ENCODE results near the gene C16orf96. TPM values are rescaled to one million over a fixed set of nuclear protein-coding genes. Genes with fewer than 3 reads are reported as not detected.

Gene C16orf96
- total RNA-seq, 2 donors from 2014 or later: 1.5 to 1.6 TPM

GRCh38 chr16:4515611-4516233, 40.4 kb upstream of the C16orf96 start:
- H3K36me3 ChIP-seq (ENCODE audit: control insufficient read depth, insufficient read depth, low read length): peaks cover 12% of the 10 kb centered on the region
- no peak for DNase-seq
- WGBS, 2 experiments (ENCODE audit: insufficient coverage in 1 of 2, insufficient read length in 1 of 2): 92 to 100% methylated on average over 4 to 5 of the region's 5 CpGs
- H3K9me3 Mint-ChIP-seq: no peaks in the 10 kb centered on the region
- H3K4me1 ChIP-seq (ENCODE audit: control insufficient read depth, insufficient read depth, low read length): no peaks in the 10 kb centered on the region
- H3K9ac ChIP-seq (ENCODE audit: extremely low read depth, low read length, poor library complexity, severe bottlenecking): no peak overlapping the region
- peaks cover 4% of the 10 kb centered on the region for H3K4me1 Mint-ChIP-seq
- H3K4me3 Mint-ChIP-seq: no peak overlapping the region
- H3K27me3 Mint-ChIP-seq (ENCODE audit: insufficient read depth): no peaks in the 10 kb centered on the region
- no peak overlapping the region for H3K4me3 ChIP-seq (ENCODE audit: low read length)
- no peaks in the 10 kb centered on the region for H3K27me3 ChIP-seq (ENCODE audit: control insufficient read depth, insufficient read depth, low read length, poor library complexity, severe bottlenecking)
- no peak overlapping the region for H3K27ac Mint-ChIP-seq
- TF ChIP-seq CTCF (conservative IDR thresholded peaks at IDR 0.05): no peak
- no peaks in the 10 kb centered on the region for H3K9me3 ChIP-seq (ENCODE audit: control insufficient read depth, low read length)
- H3K27ac ChIP-seq (ENCODE audit: low read depth, low read length): no peak overlapping the region
- H3K36me3 Mint-ChIP-seq (ENCODE audit: low read depth): peaks cover 13% of the 10 kb centered on the region

DNA sequence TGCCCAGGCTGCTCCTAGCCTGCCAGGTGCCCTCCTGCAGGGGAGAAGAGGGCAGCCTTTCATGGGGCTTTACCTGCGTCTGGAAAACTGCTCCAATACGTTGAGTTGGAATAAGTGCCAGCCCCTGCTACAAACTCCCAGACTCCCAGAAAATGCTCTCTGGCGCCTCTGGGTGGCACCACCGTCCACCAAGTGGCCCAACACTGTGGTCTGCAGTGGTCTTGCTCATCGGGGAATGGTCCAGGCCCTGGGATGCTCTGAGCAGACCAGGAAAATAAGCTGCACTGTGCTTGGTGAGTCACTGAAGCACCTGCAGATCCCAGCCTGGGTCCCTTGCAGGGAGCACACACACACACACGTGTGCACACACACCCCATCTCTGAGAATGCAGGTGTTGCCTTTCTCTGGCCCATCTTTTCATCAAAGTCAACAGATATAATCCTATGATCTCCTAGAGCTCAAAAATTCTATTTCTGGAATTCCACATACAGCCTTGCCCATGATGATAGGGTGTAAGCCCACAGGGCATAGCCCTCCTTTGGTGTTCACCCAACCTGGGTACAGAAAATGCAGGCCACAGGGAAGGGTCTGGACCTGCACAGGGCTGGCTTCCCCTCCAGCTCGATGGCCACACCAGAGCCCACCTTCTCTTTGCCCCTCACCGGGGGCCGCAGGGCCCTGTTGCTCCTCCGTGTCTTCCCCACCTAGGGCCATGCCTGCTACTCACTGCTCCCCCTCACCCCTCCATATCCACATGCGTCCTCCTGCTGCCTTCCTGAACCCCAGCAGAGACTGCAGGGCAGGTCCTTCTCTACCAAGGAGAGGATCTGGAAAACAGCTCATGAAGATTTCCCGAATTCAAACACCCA, 38.1 kb upstream of the C16orf96 start:
- Mint-ChIP-seq H3K27me3 (ENCODE audit: insufficient read depth) (no peaks in the 10 kb centered on the region), H3K4me1 (no peaks in the 10 kb centered on the region), H3K36me3 (ENCODE audit: low read depth) (no peaks in the 10 kb centered on the region), H3K9me3 (no peaks in the 10 kb centered on the region), H3K4me3 (no peak overlapping the region), H3K27ac (peak overlapping the region; percentile 49)
- DNase-seq: peak; percentile 92
- Histone ChIP-seq H3K4me3 (ENCODE audit: low read length) (no peak overlapping the region), H3K27ac (ENCODE audit: low read depth, low read length) (no peak overlapping the region), H3K27me3 (ENCODE audit: control insufficient read depth, insufficient read depth, low read length, poor library complexity, severe bottlenecking) (no peaks in the 10 kb centered on the region), H3K4me1 (ENCODE audit: control insufficient read depth, insufficient read depth, low read length) (no peaks in the 10 kb centered on the region), H3K9ac (ENCODE audit: extremely low read depth, low read length, poor library complexity, severe bottlenecking) (no peak overlapping the region), H3K36me3 (ENCODE audit: control insufficient read depth, insufficient read depth, low read length) (no peaks in the 10 kb centered on the region), H3K9me3 (ENCODE audit: control insufficient read depth, low read length) (no peaks in the 10 kb centered on the region)
- TF ChIP-seq CTCF (conservative IDR thresholded peaks at IDR 0.05): peak; percentile 94
- WGBS, 2 experiments (ENCODE audit: insufficient coverage in 1 of 2, insufficient read length in 1 of 2): 34 to 65% methylated on average over 3 to 12 of the region's 12 CpGs

DNA sequence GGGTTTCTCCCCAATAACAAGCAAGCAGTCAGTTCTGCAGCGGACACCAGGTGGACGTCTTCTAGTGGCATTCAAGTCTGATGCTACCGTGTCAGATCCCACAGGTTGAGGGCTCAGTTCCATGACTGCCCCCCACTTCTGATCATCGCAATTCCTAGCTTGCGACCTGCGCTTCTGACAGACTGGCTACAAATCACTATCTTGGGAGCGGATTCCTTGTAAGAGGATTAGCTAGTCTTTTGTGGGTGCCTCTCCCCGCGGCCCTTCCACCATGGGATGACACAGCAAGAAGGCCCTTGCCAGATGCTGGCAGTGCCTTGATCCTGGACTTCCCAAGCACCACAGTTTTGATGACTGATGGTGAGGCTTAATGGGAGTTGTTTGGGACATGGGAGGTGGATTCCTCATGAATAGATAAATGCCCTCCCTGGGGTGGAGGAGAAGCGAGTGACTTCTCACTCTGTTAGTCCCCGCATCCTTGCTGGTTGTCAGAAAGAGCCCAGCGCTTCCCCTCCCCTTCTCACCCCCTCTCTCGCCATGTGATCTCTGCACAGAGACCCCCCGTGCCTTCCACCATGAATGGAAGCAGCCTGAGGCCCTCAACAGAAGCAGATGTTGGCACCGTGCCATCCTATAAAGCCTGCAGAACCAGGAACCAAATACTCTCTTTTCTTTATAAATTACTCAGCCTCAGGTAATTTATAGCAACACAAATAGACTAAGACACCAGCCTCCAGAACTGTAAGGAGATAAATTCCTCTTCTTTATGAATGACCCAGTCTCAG, 36.7 kb upstream of the C16orf96 start:
- Histone ChIP-seq H3K9me3 (ENCODE audit: control insufficient read depth, low read length) (no peaks in the 10 kb centered on the region), H3K36me3 (ENCODE audit: control insufficient read depth, insufficient read depth, low read length) (no peaks in the 10 kb centered on the region), H3K27ac (ENCODE audit: low read depth, low read length) (no peak overlapping the region), H3K9ac (ENCODE audit: extremely low read depth, low read length, poor library complexity, severe bottlenecking) (no peak overlapping the region), H3K4me3 (ENCODE audit: low read length) (no peak overlapping the region), H3K27me3 (ENCODE audit: control insufficient read depth, insufficient read depth, low read length, poor library complexity, severe bottlenecking) (no peaks in the 10 kb centered on the region), H3K4me1 (ENCODE audit: control insufficient read depth, insufficient read depth, low read length) (no peaks in the 10 kb centered on the region)
- 87 to 88% methylated on average over 10 to 15 of the region's 15 CpGs for WGBS, 2 experiments (ENCODE audit: insufficient coverage in 1 of 2, insufficient read length in 1 of 2)
- H3K4me1 Mint-ChIP-seq: no peaks in the 10 kb centered on the region
- H3K27me3 Mint-ChIP-seq (ENCODE audit: insufficient read depth): no peaks in the 10 kb centered on the region
- H3K36me3 Mint-ChIP-seq (ENCODE audit: low read depth): peaks cover 4% of the 10 kb centered on the region
- no peak for DNase-seq
- H3K4me3 Mint-ChIP-seq: no peak overlapping the region
- H3K9me3 Mint-ChIP-seq: no peaks in the 10 kb centered on the region
- no peak for TF ChIP-seq CTCF (conservative IDR thresholded peaks at IDR 0.05)
- H3K27ac Mint-ChIP-seq: peak overlapping the region; percentile 64

Measured in endodermal cell (in vitro differentiated cells).